ENCODE results near the gene TMCO1. TPM values are rescaled to one million over a fixed set of nuclear protein-coding genes. Genes with fewer than 3 reads are reported as not detected.
A peak's percentile ranks its signal among the peaks of the same experiment; 100 is the strongest.
"Not testable (repeated sequence)": the region's sequence is repeated elsewhere in the genome, so short reads cannot be mapped to it uniquely, and the experiment has no call there.

TMCO1 gene
- total RNA-seq, 1 donor from 2014 or later, result 98.6 TPM

- no peaks in the 10 kb centered on the region for H3K36me3 Mint-ChIP-seq (ENCODE audit: low read depth)
Measured at GRCh38 chr1:165703648-165704047, 65.0 kb downstream of the TMCO1 start.

GRCh38 chr1:165701922-165702321, 66.7 kb downstream of the TMCO1 start:
- not testable (repeated sequence) for H3K27ac Mint-ChIP-seq (ENCODE audit: unreplicated experiment); H3K36me3 Mint-ChIP-seq (ENCODE audit: low read depth); H3K4me1 Mint-ChIP-seq (ENCODE audit: low read depth); H3K9me3 Mint-ChIP-seq (ENCODE audit: low read depth); H3K4me3 Mint-ChIP-seq (ENCODE audit: unreplicated experiment); DNase-seq (ENCODE audit: low spot score)
- peaks cover 14% of the 10 kb centered on the region for H3K27me3 Mint-ChIP-seq (ENCODE audit: low read depth)

More at GRCh38 chr1:165703648-165704047, 65.0 kb downstream of the TMCO1 start:
- TF ChIP-seq CTCF (IDR thresholded peaks at IDR 0.05), result no peak
- DNase-seq (ENCODE audit: low spot score), result no peak
- no peak overlapping the region for H3K27ac Mint-ChIP-seq (ENCODE audit: unreplicated experiment)
- H3K4me1 Mint-ChIP-seq (ENCODE audit: low read depth), result peaks cover 2% of the 10 kb centered on the region
- no peak overlapping the region for H3K4me3 Mint-ChIP-seq (ENCODE audit: unreplicated experiment)
- no peaks in the 10 kb centered on the region for H3K9me3 Mint-ChIP-seq (ENCODE audit: low read depth)
- H3K27me3 Mint-ChIP-seq (ENCODE audit: low read depth), result peaks cover 19% of the 10 kb centered on the region

- Mint-ChIP-seq H3K27ac (ENCODE audit: unreplicated experiment) (no peak overlapping the region), H3K9me3 (ENCODE audit: low read depth) (no peaks in the 10 kb centered on the region)
Measured at GRCh38 chr1:165699577-165699976, 69.1 kb downstream of the TMCO1 start.

GRCh38 chr1:165698761-165699052, 70.0 kb downstream of the TMCO1 start:
- Mint-ChIP-seq H3K4me1 (ENCODE audit: low read depth) (peaks cover 25% of the 10 kb centered on the region), H3K9me3 (ENCODE audit: low read depth) (no peaks in the 10 kb centered on the region), H3K27ac (ENCODE audit: unreplicated experiment) (peak overlapping the region; percentile 87), H3K4me3 (ENCODE audit: unreplicated experiment) (peak overlapping the region; percentile 99), H3K36me3 (ENCODE audit: low read depth) (peaks cover 3% of the 10 kb centered on the region), H3K27me3 (ENCODE audit: low read depth) (peaks cover 4% of the 10 kb centered on the region)
- no peak for DNase-seq (ENCODE audit: low spot score)
- no peak for TF ChIP-seq CTCF (IDR thresholded peaks at IDR 0.05)

More at GRCh38 chr1:165699577-165699976, 69.1 kb downstream of the TMCO1 start:
- TF ChIP-seq CTCF (IDR thresholded peaks at IDR 0.05), result no peak
- Mint-ChIP-seq H3K4me1 (ENCODE audit: low read depth) (peaks cover 25% of the 10 kb centered on the region), H3K27me3 (ENCODE audit: low read depth) (peaks cover 4% of the 10 kb centered on the region), H3K4me3 (ENCODE audit: unreplicated experiment) (no peak overlapping the region), H3K36me3 (ENCODE audit: low read depth) (peaks cover 1% of the 10 kb centered on the region)
- DNase-seq (ENCODE audit: low spot score), result no peak

- H3K27ac Mint-ChIP-seq (ENCODE audit: unreplicated experiment), result peak within 1 kb of the TSS; percentile 97
- peaks cover 5% of the 10 kb centered on the region for H3K36me3 Mint-ChIP-seq (ENCODE audit: low read depth)
- TF ChIP-seq CTCF (IDR thresholded peaks at IDR 0.05), result peak; percentile 77
- H3K27me3 Mint-ChIP-seq (ENCODE audit: low read depth), result peaks cover 4% of the 10 kb centered on the region
- peak; percentile 92 for DNase-seq (ENCODE audit: low spot score)
- H3K9me3 Mint-ChIP-seq (ENCODE audit: low read depth), result no peaks in the 10 kb centered on the region
- H3K4me3 Mint-ChIP-seq (ENCODE audit: unreplicated experiment), result peak within 1 kb of the TSS; percentile 99
- peaks cover 25% of the 10 kb centered on the region for H3K4me1 Mint-ChIP-seq (ENCODE audit: low read depth)
Measured at GRCh38 chr1:165697881-165698760, 70.5 kb downstream of the TMCO1 start, which contains the start of gene ALDH9A1. Gene ALDH9A1 (minus strand): TSS chr1:165698562. CDS start chr1:165698558, 4 bp downstream.
